Left kidney (tissue), 2 donors: ENCODE data around the gene DHDDS. TPM values are rescaled to one million over a fixed set of nuclear protein-coding genes. Genes with fewer than 3 reads are reported as not detected.
A peak's percentile ranks its signal among the peaks of the same experiment; 100 is the strongest.

ENCODE experiments used
- DNase-seq: peaks from one replicate; pipeline ENCODE4 v3.0.0-alpha.2; 2013
- polyA plus RNA-seq: library from polyadenylated mRNA; unstranded; fragments of 120-200 nt; gene quantifications from one replicate; pipeline ENCODE4 v1.2.1, GENCODE V29; 2013; ENCODE audit not compliant: insufficient read length

DHDDS gene
- polyA plus RNA-seq, 1 donor: 43.2 TPM

GRCh38 chr1:26413031-26413430 is 19.1 kb upstream of the DHDDS start:
- DNase-seq: no peak

- DNase-seq: peak; percentile 55
Measured at GRCh38 chr1:26417111-26417759, 14.9 kb upstream of the DHDDS start.

GRCh38 chr1:26418865-26419349 is 13.2 kb upstream of the DHDDS start:
- DNase-seq: no peak

- DNase-seq: no peak
Measured at GRCh38 chr1:26419494-26419893, 12.6 kb upstream of the DHDDS start.

DNA sequence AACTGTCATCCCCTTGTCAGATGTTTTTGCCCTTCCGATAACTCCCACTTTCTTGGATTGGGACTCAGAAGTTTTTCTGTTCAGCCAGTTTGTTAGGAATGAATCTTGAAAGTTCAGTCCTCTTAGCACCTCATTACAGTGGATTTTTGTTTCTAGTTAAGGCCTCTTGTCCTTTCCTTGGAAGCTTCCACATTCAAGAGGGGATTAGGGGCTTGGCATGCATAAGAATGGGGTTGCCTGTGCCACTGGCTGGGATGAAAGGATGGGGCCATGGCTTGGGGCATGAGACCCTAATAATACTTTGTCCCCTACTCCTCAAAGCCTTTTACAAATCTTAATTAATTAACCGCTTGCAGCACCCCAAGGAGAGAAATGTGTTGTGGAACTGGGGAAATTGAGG is 2.4 kb upstream of the DHDDS start:
- no peak for DNase-seq

GRCh38 chr1:26432793-26433192 is 672 bp downstream of the DHDDS start:
- no peak for DNase-seq

DNA sequence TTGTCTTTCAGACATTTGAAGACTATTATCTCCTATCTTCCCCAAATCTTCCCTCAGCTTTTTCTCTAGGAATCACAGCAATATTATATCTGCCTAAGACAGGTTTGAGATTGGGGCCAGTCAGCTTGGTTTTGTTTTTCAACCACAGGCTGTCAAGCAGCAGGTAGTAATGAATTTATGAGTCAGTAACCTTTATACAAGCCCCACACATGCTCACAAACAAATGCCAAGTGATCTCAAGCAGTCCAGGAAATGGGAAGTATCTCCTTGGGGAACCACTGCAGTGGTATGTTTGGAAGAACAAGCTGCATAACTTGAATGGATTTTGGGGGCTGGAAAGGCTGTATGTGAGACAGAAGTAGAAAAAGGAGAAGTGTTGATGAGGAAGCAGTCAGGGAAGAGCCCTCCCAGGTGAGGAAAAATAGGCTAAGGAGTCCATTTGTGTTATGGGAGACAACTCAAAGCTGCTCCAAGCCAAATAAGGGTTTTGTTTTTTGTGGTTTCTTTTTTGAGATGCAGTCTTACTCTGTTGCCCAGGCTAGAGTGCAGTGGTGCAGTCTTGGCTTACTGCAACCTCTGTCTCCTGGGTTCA is 2.1 kb downstream of the DHDDS start:
- no peak for DNase-seq

GRCh38 chr1:26438041-26438440 is 5.9 kb downstream of the DHDDS start:
- DNase-seq: no peak

DNA sequence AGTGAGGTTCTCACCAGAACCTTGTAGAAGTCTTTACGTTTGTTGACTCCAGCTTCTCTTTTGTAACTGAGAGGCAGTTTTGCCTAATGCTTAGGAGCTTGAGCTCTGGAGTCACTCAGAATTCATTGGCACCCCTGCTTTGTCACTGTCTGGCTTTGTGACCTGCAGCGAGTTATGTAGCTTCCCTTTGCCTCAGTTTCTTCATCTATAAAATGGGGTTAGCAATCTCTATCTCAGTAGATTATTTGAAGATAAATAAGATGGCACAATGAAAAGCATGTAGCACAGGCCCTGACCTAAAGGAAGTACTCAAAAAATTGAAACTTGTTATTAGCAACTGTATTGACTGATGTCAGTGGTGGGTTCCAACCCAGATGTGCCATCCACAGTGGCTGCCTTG is 8.1 kb downstream of the DHDDS start:
- no peak for DNase-seq

DNA sequence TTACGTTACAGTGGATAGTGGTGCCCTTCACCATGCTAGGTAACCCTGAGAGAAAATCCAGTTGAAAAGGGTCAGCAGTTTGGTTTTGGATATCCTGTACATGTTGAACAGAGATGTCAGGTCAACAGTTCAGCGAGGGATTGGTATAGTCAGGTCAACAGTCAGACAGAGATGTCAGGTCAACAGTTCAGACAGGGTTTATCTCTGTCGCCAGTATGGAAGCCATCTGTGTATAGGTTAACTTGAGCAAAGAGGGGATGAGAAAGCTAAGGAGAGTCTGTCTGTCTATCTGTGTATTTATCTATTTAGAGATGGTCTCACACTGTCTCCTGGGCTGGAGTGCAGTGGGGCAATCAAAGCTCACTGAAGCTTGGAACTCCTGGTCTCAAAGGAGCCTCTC is 17.7 kb downstream of the DHDDS start:
- DNase-seq: no peak

DNA sequence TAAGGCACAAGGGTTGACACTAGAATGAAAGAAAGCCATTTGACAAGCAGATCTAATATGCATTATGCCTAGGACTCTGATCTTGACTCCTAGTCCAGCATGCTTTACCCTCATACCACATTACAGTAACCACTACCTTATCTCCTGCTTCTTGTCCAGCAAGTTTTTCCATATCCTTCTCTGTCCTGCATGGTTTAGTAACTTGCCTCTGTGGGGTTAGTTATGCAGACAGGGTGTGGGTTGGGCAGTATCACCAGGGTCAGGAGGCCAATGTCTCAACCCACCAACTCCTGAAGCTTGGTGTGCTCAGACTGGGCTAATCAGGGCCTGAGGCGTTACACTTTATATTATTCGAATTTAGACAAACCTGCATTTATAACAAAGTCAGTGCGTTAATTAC is 18.8 kb downstream of the DHDDS start:
- DNase-seq: no peak

DNA sequence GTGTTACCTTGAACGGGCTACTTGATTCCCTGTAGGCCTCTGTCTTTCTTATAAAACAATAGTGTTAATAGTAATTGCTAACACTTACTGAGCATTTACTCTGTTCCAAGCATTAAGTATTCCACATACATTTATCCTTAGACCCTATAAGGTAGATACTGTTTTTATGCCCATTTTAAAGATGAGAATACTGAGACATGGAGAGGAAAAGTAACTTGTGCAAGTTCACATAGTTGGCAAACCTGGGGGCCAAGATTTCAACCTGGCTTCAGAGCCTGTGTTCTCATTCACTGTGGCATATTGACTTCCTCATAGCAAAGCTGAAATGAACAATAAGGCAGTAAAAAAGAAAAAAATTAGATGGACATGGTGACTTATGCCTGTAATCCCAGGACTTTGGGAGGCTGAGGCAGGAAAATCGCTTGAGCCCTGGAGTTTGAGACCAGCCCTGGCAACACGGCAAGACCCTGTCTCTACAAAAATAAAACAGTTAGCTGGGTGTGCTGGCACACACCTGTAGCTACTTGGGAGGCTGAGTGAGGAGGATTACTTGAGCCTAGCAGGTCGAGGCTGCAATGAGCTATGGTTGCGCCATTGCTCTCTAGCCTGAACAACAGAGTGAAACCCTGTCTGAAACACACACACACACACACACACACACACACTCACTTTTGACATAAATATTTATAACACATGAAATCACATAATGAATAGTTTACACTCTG is 20.5 kb downstream of the DHDDS start:
- DNase-seq: no peak

DNA sequence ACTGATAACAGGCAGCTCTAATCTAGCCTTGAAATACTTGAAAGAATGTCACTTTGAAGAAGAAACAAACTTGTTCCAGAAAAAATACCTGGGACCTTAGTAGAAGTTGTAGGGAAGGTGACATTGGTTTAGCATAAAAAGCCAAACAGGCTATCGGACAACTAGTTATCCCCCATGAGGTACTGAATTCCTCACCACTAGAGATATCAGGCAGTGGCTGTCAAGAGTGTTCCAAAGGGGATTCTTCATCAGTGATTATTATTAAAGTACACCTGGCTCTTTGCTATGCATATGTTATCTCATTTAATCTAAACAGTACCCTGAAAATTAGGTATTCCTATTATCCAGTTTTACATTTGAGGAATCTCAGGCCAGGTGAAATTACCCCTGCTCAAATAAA is 27.0 kb downstream of the DHDDS start:
- no peak for DNase-seq

DNA sequence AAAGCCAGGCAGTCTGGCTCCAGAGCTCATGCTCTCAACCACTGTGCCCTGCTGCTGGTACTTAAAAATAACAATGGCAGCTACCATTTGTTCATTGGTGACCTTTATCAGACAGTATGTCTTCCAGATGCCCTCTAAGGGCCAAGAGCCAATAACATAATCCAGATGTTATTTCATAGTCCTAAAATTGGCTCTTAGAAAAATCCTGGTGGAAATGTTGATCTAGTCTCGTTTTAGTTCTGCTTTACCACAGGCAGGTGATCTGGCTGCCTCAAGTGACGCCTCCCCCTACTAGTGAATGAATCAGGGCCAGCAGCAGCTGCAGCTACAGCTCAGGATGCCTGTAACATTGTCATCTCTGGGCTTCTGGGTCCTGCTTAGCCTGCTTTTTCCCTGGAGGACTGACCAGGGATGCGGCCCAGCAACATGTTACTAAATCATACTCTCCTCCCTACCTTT is 27.5 kb downstream of the DHDDS start:
- DNase-seq: no peak

- DNase-seq: no peak
Measured at GRCh38 chr1:26468911-26469310, 36.8 kb downstream of the DHDDS start.

DNA sequence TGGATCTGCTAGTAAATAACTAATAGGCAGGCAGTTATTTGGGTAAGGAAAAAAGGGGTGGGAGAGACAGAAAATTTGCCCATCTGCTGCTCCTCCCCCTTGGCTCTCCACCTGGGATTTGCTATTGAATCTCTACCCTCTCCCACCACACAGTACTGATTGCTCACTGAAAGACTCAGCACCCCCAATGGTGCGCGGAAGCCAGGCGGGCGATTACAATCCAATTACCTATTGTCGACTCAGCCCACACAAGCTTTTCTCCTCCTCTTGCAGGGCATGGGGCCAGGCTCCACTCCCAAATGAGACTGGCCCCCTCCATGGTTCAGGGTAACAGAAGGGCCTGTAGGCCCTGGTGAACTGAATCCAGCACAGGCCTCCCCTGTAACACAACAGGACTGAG is 37.4 kb downstream of the DHDDS start:
- DNase-seq: no peak

- DNase-seq: no peak
Measured at GRCh38 chr1:26470878-26471497, 38.9 kb downstream of the DHDDS start.

- DNase-seq: peak; percentile 57
Measured at GRCh38 chr1:26471498-26472319, 39.6 kb downstream of the DHDDS start.

DNA sequence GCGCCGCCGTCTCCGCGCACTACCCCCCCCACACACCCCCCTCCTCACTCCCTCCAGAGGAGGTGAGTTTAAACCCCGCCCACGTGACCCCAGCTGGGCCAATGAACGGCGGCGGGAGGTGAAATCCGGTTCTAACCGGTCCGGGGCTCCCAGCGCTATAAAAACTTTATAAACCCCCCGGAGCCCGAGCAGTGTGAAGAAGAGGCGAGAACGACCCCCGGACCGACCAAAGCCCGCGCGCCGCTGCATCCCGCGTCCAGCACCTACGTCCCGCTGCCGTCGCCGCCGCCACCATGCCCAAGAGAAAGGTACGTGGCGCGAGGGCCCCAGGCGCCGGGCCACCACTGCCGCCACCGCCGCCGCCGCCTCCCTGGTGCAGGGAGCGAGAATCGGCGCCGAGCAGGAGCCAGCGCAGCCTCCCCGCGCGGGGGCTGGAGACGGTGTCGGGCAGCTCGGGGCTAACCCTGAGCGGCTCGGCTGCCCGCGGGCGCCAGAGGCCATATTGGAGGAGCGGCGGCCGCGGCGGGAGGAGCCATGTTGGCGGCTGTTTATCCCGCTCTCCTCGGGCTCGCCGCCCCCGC is 40.3 kb downstream of the DHDDS start, which contains the start of gene HMGN2:
HMGN2 (plus strand) TSS at position 121 of the 581 bp plus-strand sequence; CDS start at position 294, 173 bp downstream.
- DNase-seq: peak; percentile 95

- DNase-seq: peak; percentile 93
Measured at GRCh38 chr1:26472901-26473845, 41.1 kb downstream of the DHDDS start.
